NCI-H1048 (cell line): ENCODE measurements around the gene STXBP4.

Experiments used
- DNase-seq: peaks from one replicate; lab custom pipeline; 2025; lab: John Stamatoyannopoulos, UW

The STXBP4 gene

DNA sequence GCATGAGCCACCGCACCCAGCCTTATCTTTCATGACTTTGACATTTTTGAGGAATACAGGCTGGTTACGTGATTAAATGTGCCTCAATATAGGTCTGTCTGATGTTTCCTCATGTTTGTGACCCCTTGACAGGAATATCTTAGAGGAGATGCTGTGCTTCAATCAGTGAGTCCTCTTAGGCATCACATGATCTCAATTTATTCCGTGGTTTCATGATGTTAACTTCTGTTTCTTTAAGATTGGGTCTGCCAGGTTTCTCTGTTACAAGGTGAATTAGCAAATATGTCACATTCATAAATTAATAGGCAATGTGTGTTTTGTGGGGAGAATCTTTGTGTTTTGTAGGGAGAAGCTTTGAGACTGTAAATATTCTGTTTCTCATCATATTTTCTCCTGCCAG is 3.3 kb downstream of the STXBP4 start:
- no peak for DNase-seq

DNA sequence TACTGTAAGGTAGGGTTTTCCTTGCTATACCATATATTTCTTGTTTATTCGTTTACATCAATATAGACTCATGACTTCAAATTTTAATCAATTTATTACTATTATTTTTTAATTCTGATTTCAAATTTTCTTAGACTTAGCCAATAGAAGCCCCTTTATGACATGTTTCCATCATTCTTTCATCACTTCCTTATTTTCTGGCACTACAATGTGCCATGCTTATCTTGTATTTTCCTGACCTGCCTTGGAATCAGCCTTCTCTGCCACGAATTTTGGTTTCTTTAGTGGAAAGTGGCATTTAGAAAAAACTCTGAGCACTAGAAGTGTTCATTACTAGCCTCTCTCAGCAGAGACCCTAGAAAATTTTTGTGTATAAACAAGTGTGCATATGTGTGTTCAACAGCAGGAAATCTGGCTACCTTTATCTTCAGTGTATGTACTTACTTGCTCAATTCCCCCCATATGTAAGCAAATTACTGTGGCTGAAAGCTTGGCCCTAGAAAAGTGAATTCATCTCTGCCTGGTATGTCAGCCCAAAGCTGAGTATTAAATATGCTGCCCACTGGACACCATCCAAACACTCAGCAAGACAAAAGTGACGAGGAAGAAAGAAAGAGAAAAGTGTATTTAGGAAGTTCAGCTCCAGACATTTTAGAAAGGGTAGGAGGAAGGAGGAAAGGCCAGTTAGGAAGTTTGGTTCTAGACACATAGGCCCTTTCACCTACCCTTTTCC is 4.0 kb downstream of the STXBP4 start:
- DNase-seq: no peak

DNA sequence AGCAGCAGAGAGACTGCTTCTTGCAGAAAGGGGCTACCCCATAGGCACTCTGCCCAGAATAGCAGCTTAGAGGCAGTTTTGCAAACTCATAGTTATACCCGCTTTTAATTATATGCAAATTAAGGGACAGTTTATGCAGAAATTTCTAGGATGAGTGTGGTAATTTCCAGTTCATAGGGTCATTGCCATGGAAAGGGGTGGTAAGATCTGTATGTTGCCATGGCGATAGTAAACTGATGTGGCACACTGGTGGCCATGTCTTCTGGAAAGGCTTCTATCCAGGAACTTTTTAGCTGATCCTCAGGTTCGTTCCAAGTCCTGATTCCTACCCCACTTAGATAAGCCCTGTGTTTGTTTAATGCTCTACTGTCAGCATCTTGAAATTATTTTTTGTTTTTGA is 6.2 kb downstream of the STXBP4 start:
- DNase-seq: no peak

DNA sequence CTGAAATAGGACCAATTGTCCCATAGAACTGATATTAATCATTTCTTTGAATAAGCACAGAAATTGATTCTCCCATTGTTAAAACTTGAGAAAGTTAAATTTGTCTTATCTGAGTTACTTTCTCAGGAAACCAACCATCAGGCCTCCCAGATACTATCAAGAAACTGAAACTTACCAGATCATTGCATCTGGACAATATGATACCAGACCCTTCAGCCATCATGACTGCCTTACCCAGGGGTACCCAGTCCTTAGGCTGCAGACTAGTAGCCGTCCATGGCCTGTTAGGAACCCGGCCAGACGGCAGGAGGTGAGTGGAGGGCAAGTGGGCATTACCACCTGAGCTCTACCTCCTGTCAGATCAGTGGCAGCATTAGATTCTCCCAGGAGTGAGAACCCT is 7.8 kb downstream of the STXBP4 start:
- DNase-seq: no peak

DNA sequence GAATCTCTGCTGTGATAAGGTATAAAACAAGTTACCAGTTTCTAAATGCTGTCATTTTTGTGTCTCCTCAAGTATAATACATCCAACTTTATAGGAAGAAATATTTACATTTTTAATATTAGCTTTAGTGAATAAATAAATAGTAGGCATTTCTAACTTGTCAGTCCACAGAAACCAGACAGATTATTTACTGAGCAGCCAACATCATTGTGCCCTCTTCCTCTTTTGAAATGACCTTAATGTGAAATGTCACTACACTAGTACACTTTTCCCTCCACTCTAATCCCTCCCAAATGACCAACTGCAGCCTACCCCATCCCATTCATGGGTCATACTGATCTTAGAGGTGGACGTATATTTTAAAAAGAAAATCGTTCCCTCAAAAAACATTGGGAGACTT is 9.2 kb downstream of the STXBP4 start:
- DNase-seq: no peak

DNA sequence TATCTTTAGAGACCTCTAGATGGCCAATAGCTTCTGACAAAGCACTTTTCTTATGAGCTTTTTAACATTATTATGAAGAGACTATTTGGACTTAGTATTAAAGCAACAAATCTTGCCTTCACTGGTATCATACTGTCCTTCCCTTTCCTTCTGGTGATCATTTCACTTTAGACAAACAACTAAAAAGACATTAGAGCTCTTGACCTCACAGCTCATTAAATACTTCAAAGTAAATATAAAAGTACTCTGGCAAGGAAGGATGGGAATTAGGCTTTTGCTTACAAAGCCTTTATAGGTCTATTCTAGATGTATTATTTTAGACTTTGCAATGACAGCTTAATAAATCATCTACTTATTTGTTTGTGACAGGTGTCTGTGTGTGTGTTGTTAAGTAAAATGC is 11.1 kb downstream of the STXBP4 start:
- DNase-seq: no peak

DNA sequence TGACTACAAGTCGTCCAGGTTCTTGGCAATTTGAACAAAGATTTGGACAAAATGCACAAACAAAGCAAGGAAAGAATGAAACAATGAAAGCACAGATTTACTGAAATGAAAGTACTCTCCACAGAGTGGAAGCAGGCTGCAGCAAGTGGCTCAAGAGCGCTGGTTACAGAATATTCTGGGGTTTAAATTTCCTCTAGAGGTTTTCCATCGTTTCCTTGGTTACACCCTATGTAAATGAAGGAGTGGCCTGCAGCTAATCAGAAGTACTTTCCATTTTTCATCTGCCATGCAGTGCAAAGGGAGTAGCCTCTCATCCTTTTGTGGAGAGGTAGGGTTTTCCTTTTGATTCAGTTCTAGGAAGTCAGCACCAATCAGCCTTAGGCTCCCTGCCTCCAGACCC is 11.8 kb downstream of the STXBP4 start:
- DNase-seq: no peak

DNA sequence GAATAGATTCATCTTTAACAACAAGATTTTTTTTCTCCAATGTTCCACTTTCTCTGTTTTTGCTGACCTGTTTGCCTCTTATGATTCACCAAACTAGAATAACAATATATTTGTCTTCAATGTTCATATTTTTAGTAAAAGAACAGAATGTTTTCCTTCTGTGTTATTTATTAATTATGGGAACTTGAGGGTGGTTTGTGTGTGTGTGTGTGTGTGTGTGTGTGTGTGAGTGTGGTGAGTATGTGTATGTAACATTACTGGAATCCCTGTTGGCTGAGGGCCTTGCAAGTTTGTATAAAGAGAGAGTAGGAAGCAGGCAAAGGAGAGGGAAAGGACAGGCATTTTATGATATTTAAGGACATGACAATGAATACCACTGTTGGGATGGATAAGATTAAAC is 13.8 kb downstream of the STXBP4 start:
- DNase-seq: no peak

DNA sequence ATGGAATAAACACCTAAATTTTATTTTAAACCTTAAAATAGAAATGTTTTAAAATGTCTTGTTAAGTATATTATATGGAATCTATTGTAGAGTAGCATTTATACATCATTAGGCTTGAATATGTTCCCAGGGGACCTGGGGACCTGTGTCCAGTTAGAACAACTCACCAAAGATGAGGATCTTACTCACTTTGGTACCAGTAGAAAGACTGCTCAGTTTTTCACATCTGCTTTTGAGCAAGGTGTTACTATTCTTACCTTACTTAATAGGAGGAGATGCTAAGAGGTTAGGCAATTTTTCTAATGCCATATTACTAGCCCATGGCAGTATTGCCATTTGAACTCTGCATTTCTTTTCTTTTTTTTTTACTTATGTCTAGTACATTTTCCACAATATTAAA is 14.7 kb downstream of the STXBP4 start:
- no peak for DNase-seq

DNA sequence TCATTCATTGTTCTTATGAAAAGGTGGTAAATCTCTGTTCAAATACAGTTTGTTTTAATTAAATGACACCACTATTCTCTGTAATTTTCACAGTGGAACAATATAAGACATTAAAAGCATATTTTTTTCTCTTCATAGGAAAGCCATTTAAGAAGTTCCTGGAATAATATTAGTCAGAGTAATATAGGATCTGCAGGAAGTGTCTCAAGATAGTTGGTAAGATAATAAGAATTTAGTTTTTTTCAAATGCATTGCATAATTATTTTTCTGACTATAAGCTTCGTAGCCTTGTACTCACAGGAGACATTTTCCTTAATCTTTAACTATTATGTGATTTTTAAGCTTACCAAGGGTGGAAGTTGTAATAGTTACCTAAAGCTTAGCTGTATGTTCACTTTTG is 16.9 kb downstream of the STXBP4 start:
- DNase-seq: no peak

DNA sequence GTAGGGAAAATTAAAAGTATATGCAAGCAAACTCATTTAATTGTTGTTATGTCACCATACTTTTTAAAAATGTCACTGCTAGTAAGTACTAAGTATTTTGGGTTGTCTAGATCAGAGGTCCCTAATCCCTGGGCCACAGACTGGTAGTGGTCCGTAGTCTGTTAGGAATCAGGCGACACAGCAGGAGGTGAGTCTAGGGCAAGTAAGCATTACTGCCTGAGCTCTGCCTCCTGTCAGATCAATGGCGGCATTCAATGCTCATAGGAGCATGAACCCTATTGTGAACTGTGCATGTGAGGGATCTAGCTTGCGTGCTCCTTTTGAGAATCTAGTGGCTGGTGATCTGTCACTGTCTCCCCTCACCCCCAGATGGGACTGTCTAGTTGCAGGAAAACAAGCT is 21.6 kb downstream of the STXBP4 start:
- no peak for DNase-seq

DNA sequence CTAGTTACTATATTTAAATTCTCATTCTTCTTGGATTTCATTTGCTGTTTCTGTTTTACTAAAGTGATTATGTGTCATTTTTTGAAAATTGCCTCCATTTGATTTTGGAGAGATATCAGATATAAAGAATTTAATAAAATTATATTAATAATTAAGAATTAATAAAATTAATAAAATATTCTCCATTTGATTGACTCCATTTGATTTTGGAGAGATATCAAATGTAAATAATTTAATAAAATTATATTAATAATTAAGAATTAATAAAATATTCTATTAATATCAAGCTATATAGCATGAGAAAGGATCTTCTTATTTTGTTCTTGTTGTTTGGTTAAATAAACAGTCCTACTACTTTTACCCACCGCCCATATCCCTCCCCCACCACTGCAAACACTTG is 23.0 kb downstream of the STXBP4 start:
- no peak for DNase-seq

DNA sequence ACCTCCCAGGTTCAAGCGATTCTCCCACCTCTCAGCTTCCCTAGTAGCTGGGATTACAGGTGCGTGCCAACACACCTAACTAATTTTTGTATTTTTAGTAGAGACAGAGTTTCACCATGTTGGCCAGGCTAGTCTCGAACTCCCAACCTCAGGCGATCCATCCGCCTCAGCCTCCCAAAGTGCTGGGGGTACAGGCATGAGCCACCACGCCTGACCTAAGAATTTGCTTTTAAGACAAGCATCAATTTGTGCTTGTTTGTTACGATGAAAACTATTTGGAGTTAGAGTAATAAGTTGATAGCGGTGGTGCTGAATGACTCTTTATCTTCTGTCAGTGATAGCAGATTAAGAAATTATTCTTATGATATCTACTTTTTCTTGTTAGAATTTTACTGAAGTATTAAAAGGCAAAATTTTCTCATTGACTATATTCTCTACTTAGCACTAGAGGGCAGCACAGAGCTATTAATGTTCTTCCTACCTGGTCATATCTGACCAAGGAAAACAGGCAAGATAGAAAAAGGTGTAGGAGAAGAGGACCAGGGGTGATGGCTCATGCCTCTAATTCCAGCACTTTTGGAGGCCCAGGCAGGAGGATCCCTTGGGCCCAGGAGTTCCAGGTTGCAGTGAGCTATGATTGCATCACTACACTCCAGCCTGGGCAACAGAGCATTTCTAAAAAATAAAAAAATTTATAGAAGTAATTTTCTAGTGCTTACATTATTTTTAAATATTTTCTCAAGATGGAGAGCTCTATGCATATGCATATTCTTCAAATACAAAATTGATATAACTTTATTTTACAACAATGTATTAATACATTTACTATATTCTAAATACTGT is 24.5 kb downstream of the STXBP4 start:
- DNase-seq: peak; percentile 20

DNA sequence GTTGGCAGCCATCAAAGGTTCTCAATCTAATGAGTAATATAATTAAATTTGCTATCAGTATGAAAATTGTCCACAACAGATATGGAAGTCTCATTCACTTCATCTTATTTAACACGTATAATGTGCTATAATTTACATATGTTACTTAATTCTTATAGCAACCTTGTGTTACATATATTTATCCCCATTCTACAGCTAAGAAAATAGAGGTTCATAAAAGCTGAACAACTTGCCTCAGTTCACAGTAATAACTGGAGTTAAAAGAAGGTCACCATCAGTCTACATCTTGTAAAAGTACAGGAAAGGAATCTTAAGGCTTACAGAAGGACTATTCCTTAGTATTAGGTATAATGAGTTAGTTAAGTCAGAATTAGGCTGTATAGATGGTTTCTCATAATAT is 27.9 kb downstream of the STXBP4 start:
- no peak for DNase-seq

DNA sequence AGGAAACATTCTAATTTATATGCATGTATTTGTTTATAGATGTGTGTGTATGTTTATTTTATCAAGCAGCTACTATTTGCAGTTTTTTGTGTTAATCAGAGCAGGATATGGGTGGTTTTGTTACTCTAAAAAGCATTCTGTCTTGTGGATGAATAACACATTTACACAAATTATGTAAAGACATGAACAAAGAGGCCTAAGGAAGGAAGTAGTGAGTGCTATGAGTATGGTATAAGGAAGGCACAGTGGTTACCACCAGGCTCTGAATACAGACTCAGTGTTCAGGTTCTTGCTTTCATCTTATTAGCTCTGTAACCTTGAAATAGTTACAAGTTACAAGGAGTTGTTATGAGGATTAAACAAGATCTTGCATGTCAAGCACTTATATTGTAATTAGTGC is 33.9 kb downstream of the STXBP4 start:
- DNase-seq: no peak

DNA sequence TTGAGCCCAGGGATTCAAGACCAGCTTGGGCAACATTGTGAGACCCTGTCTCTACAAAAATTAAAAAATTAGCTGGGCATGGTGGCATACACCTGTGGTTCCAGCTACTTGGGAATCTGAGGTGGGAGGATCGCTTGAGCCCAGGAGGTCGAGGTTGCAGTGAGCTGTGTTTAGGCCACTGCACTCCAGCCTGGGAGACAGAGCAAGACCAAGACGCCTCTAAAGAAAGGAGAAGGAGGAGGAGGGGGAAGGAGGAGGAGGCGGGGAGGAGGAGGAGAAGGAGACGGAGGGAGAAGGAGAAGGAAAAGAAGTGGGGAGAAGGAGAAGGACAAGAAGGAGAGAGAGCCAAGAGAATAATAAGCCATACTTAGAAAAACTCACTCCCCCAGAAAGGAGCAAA is 35.9 kb downstream of the STXBP4 start:
- no peak for DNase-seq

DNA sequence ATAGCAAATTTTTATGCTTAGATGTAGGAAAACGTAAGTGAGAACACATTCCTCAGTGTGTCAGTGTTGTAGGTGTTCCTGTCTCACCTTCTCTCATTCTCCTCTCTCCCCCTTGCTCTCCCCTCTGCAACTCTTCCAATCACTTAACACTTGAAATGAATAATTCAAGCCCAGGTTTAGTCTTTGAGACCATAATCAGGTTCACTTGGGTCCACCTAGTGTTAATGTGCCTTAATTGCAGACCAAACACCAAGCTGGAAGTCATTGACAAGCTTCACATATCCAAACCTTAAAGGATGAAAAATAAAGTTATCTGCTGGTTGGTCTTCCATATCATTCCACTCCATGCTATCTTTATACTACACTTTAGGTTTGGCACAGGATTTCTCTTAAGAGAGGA is 37.0 kb downstream of the STXBP4 start:
- DNase-seq: no peak

DNA sequence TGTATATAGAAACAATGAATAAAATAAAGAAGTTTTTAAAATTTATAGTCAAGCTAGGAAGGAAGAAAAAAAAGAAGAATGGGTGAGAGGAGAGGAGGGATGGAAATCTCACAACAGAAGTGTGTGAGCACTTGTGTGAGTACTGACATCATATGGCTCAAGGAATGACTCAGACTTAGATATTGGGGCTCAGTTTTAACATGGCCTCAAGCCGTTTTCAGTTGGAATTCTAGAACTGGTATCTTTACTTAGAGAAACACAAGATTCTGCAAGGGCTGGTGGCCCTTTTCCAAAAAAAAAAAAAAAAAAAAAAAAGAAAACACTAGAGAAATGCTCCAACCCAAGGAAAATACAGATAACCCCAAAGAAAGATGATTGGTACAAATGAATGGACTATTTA is 55.1 kb downstream of the STXBP4 start:
- no peak for DNase-seq

DNA sequence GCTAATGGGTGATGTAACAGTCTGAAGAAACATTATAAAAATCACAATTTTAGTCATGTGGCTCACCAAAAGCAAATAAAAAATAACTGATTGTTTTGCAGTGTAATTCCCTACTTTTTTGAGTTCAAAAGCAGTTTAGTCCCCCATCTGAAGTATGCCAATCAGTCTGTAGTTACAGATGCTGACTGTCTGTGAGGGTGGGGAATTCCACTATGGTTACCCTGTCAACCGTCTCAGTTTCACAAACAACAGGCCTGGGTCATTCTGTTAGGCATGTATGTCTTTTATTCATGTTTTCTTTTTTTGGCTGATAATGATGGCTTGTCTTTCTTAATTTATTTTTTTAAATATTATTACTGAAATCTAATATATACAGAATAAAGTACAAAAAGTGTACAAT is 69.3 kb downstream of the STXBP4 start:
- no peak for DNase-seq

DNA sequence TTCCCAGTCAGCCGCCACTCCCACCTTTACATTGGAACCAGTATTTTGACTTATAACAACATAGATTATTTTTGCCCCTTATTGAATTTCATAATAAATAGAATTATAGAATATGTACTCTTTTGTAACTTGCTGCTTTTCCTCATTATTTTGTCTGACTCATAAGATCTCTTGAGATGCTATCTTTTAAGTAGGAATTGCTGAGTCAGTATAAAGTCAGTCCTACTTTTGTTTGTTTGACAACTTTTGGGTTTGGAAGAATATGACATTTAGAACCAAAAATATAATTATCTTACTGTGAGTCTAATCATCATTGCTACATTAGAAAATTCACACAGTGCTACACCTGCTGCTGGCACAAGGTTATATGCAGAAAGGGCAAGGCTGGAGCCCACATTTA is 69.7 kb downstream of the STXBP4 start:
- no peak for DNase-seq

DNA sequence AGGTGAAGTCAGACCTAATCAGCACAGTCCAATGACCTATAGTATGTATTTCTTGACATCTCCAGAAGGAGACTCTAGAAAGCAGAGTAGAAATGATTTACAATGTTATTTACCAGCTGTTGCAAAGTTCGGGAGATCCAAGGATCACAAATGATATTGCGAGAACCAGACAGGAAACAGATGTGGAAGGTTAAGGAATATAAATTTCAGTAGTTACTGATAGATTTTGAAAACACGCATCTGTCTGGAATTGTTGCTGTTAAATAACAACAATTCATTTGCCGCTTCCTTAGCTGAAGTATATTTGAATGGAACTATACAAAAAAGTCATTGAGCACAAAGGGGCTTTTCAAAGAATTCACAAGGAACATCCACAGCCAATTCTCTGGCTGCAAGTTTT is 72.0 kb downstream of the STXBP4 start:
- no peak for DNase-seq

DNA sequence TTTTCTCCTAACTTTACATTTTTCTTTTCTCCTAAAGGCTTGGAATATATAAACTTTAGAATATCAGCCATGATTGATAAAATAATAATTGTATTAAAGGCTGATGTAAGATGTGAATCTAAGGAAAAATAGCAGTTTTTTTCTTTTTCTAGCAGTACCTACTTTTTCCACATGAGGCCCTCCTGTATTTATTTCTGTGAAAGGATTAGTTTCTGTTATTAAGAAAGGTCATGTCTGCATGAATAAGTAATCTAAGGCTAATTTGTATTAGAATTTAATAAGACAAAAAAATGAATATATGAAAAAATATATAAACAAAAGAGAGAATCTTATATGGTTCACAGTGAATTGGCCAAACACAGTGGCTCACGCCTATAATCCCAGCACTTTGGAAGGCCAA is 85.3 kb downstream of the STXBP4 start:
- no peak for DNase-seq

DNA sequence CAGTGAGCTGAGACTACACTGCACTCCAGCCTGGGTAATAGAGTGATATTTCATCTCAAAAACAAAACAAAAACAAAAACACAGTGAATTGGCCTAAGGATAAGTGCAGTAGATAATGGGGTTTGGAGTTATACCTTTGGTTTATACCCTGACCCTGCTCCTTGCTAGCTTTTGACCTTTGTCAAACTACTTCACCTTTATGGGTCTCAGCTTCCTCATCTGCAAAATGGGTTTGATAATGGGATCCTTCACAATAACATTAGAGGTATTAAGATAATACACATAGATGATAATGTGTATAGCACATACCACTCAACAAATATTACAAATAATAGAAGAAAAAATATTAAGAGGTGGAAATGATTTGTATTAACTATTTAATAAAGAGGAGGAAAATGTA is 85.9 kb downstream of the STXBP4 start:
- DNase-seq: no peak

DNA sequence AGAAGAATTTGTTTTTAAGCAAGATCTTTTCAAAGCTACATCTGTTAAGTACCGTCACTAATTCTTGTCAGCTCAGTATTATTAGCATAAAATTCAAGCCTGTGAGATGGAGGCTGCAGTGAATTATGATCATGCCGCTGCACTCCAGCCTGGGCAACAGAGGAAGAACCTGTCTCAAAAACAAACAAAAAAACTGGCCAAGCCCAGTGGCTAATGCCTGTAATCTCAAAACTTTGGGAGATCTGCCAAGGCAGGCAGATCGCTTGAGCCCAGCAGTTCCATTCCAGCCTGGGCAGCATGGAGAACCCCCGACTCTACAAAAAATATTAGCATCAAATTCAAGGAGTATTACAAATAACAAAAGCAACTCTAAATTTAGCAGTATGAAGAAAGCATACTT is 88.0 kb downstream of the STXBP4 start:
- no peak for DNase-seq
